Activated CD8-positive, alpha-beta memory T cell treated with anti-CD3 and anti-CD28 coated beads for 48 hours (primary cell): ENCODE data around the gene KCNN3.
A peak's percentile ranks its signal among the peaks of the same experiment; 100 is the strongest.
"Not testable (repeated sequence)": the region's sequence is repeated elsewhere in the genome, so short reads cannot be mapped to it uniquely, and the experiment has no call there.

Experiments used
- DNase-seq, 3 experiments: peaks; one replicate each; pipeline ENCODE4 v3.0.0-alpha.2; 2020; ENCODE audit warnings: low read depth in 2 of 3, low spot score in 2 of 3

Gene KCNN3

GRCh38 chr1:154711416-154711815 is 158.7 kb downstream of the KCNN3 start:
- no peak for DNase-seq

GRCh38 chr1:154710106-154710505 is 160.0 kb downstream of the KCNN3 start:
- no peak for DNase-seq

- no peak for DNase-seq
Observed at GRCh38 chr1:154707901-154708463, 162.1 kb downstream of the KCNN3 start.

- DNase-seq, result no peak
Observed at GRCh38 chr1:154706851-154707250, 163.2 kb downstream of the KCNN3 start.

GRCh38 chr1:154705544-154705943 is 164.5 kb downstream of the KCNN3 start:
- DNase-seq, result no peak

GRCh38 chr1:154703170-154703569 is 166.9 kb downstream of the KCNN3 start:
- no peak for DNase-seq

GRCh38 chr1:154698320-154699096 is 171.6 kb downstream of the KCNN3 start:
- peak in 1 of 3 experiments; percentile 6 for DNase-seq

GRCh38 chr1:154697710-154698109 is 172.4 kb downstream of the KCNN3 start:
- DNase-seq, result no peak

GRCh38 chr1:154696456-154696855 is 173.6 kb downstream of the KCNN3 start:
- no peak for DNase-seq

- DNase-seq, result no peak
Observed at GRCh38 chr1:154695985-154696384, 174.1 kb downstream of the KCNN3 start.

GRCh38 chr1:154694995-154695394 is 175.1 kb downstream of the KCNN3 start:
- no peak for DNase-seq

- no peak for DNase-seq
Observed at GRCh38 chr1:154689083-154689482, 181.0 kb downstream of the KCNN3 start.

- DNase-seq, result no peak
Observed at GRCh38 chr1:154686507-154686906, 183.6 kb downstream of the KCNN3 start.

GRCh38 chr1:154683820-154684219 is 186.3 kb downstream of the KCNN3 start:
- no peak for DNase-seq

GRCh38 chr1:154682254-154682653 is 187.8 kb downstream of the KCNN3 start:
- DNase-seq, result no peak

GRCh38 chr1:154677844-154678243 is 192.2 kb downstream of the KCNN3 start:
- not testable (repeated sequence) for DNase-seq

GRCh38 chr1:154676847-154677246 is 193.2 kb downstream of the KCNN3 start:
- not testable (repeated sequence) for DNase-seq

GRCh38 chr1:154674456-154674855 is 195.6 kb downstream of the KCNN3 start:
- not testable (repeated sequence) for DNase-seq

- DNase-seq, result not testable (repeated sequence)
Observed at GRCh38 chr1:154672245-154672644, 197.8 kb downstream of the KCNN3 start.

- not testable (repeated sequence) for DNase-seq
Observed at GRCh38 chr1:154671412-154671811, 198.7 kb downstream of the KCNN3 start.

GRCh38 chr1:154670310-154671270 is 199.5 kb downstream of the KCNN3 start:
- not testable (repeated sequence) for DNase-seq
